H9 (cell line): ENCODE results near the gene CBR1. TPM values are rescaled to one million over a fixed set of nuclear protein-coding genes. Genes with fewer than 3 reads are reported as not detected.

Experiments used
- DNase-seq: peaks from one replicate; pipeline ENCODE4 v3.0.0-alpha.2; 2017
- H2AFZ ChIP-seq: one replicate; pipeline ENCODE4 v1.6.1; 2013; ENCODE audit warnings: mild to moderate bottlenecking, low read length, control low read depth, moderate library complexity
- H2AK5ac ChIP-seq: 2 replicates; pipeline ENCODE4 v1.6.1; 2013; ENCODE audit warnings: low read length, control low read depth, mixed read lengths; ENCODE audit not compliant: insufficient read length
- H2BK120ac ChIP-seq: one replicate; pipeline ENCODE4 v1.6.1; 2013; ENCODE audit warnings: low read depth, mild to moderate bottlenecking, low read length, control low read depth, inconsistent platforms; ENCODE audit not compliant: poor library complexity, severe bottlenecking
- H2BK12ac ChIP-seq: 2 replicates; pipeline ENCODE4 v1.6.1; 2013; ENCODE audit warnings: low read length, control low read depth, mixed read lengths, low read depth; ENCODE audit not compliant: insufficient read length
- H2BK15ac ChIP-seq: 2 replicates; pipeline ENCODE4 v1.6.1; 2013; ENCODE audit warnings: low read depth, low read length, control low read depth
- H2BK20ac ChIP-seq: one replicate; pipeline ENCODE4 v1.6.1; 2013; ENCODE audit warnings: low read depth, mild to moderate bottlenecking, low read length, control low read depth, inconsistent platforms; ENCODE audit not compliant: poor library complexity, severe bottlenecking
- H2BK5ac ChIP-seq: 2 replicates; pipeline ENCODE4 v1.6.1; 2013; ENCODE audit warnings: low read length, control low read depth, mixed read lengths; ENCODE audit not compliant: insufficient read length
- H3K14ac ChIP-seq: 2 replicates; pipeline ENCODE4 v1.6.1; 2013; ENCODE audit warnings: low read length, control low read depth; ENCODE audit not compliant: insufficient read depth
- H3K18ac ChIP-seq: 2 replicates; pipeline ENCODE4 v1.6.1; 2013; ENCODE audit warnings: low read depth, mild to moderate bottlenecking, mixed read lengths, low read length, control low read depth; ENCODE audit not compliant: insufficient read length
- H3K23ac ChIP-seq: 2 replicates; pipeline ENCODE4 v1.6.1; 2013; ENCODE audit warnings: low read length, control low read depth, mixed read lengths, low read depth; ENCODE audit not compliant: insufficient read length
- H3K23me2 ChIP-seq: 2 replicates; pipeline ENCODE4 v1.6.1; 2013; ENCODE audit warnings: low read depth, mild to moderate bottlenecking, mixed read lengths, low read length, control low read depth; ENCODE audit not compliant: insufficient read length, poor library complexity, severe bottlenecking
- H3K27ac ChIP-seq: 2 replicates; pipeline ENCODE4 v1.5.1; 2013; ENCODE audit warnings: low read length, control low read depth, mixed read lengths, low read depth; ENCODE audit not compliant: insufficient read length
- H3K27me3 ChIP-seq: 2 replicates; pipeline ENCODE4 v1.6.1; 2013; ENCODE audit warnings: low read length, control low read depth, inconsistent platforms; ENCODE audit not compliant: insufficient read depth
- H3K4ac ChIP-seq: 2 replicates; pipeline ENCODE4 v1.6.1; 2013; ENCODE audit warnings: low read depth, mild to moderate bottlenecking, control low read depth, inconsistent platforms, low read length, moderate library complexity
- H3K4me1 ChIP-seq: 2 replicates; pipeline ENCODE4 v1.6.1; 2013; ENCODE audit warnings: low read length, control low read depth, inconsistent platforms; ENCODE audit not compliant: insufficient read depth
- H3K4me2 ChIP-seq: 2 replicates; pipeline ENCODE4 v1.6.1; 2013; ENCODE audit warnings: low read length, control low read depth, mixed read lengths; ENCODE audit not compliant: insufficient read length, insufficient read depth
- H3K56ac ChIP-seq: 2 replicates; pipeline ENCODE4 v1.6.1; 2013; ENCODE audit warnings: low read depth, mild to moderate bottlenecking, mixed read lengths, low read length, control low read depth; ENCODE audit not compliant: insufficient read length
- H3K79me1 ChIP-seq: 2 replicates; pipeline ENCODE4 v1.6.1; 2013; ENCODE audit warnings: low read depth, mild to moderate bottlenecking, moderate library complexity, low read length, control low read depth, inconsistent platforms; ENCODE audit not compliant: insufficient read depth, poor library complexity, severe bottlenecking
- H3K79me2 ChIP-seq: 2 replicates; pipeline ENCODE4 v1.6.1; 2013; ENCODE audit warnings: low read length, control low read depth, inconsistent platforms; ENCODE audit not compliant: insufficient read depth
- H3K9ac ChIP-seq: 2 replicates; pipeline ENCODE4 v1.6.1; 2013; ENCODE audit warnings: low read length, control low read depth, mixed read lengths; ENCODE audit not compliant: insufficient read length; ENCODE audit errors: extremely low read depth
- H3K9me3 ChIP-seq: one replicate; pipeline ENCODE4 v1.6.1; 2013; ENCODE audit warnings: low read depth, low read length, inconsistent platforms; ENCODE audit not compliant: control insufficient read depth
- H3T11ph ChIP-seq: one replicate; pipeline ENCODE4 v1.6.1; 2013; ENCODE audit warnings: mild to moderate bottlenecking, low read length, control low read depth, inconsistent platforms
- H4K20me1 ChIP-seq: one replicate; pipeline ENCODE4 v1.6.1; 2013; ENCODE audit not compliant: control insufficient read depth, insufficient read length, insufficient read depth
- H4K5ac ChIP-seq: 2 replicates; pipeline ENCODE4 v1.6.1; 2013; ENCODE audit warnings: low read depth, mild to moderate bottlenecking, mixed read lengths, low read length, control low read depth; ENCODE audit not compliant: insufficient read length
- H4K8ac ChIP-seq: replicated peaks from 2 replicates; pipeline ENCODE4 v1.6.1; 2013; ENCODE audit warnings: low read length, control low read depth, mixed read lengths, low read depth; ENCODE audit not compliant: insufficient read length
- H4K91ac ChIP-seq: 2 replicates; pipeline ENCODE4 v1.6.1; 2013; ENCODE audit warnings: low read depth, mild to moderate bottlenecking, moderate library complexity, mixed read lengths, low read length, control low read depth; ENCODE audit not compliant: insufficient read length
- H3K27ac Mint-ChIP-seq, 3 experiments: 2 replicates in 2 of 3; 3 replicates in 1 of 3; pipeline ENCODE4 v1.8.0; 2020 to 2021; ENCODE audit warnings: mixed read lengths in 3 of 3, mild to moderate bottlenecking in 1 of 3, moderate library complexity in 1 of 3
- H3K27me3 Mint-ChIP-seq: 2 replicates; pipeline ENCODE4 v1.8.0; 2021; ENCODE audit warnings: low read depth, mild to moderate bottlenecking, moderate library complexity, mixed read lengths
- H3K36me3 Mint-ChIP-seq, 3 experiments: 2 replicates in 2 of 3; 3 replicates in 1 of 3; pipeline ENCODE4 v1.8.0; 2020 to 2021; ENCODE audit warnings: low read depth in 3 of 3, mixed read lengths in 3 of 3; ENCODE audit not compliant: insufficient read depth in 1 of 3
- H3K4me1 Mint-ChIP-seq, 2 experiments: 2 replicates each; pipeline ENCODE4 v1.8.0; 2020; ENCODE audit warnings: mixed read lengths in 2 of 2
- H3K4me3 Mint-ChIP-seq, 2 experiments: 2 replicates in 1 of 2; 3 replicates in 1 of 2; pipeline ENCODE4 v1.8.0; 2020 to 2021; ENCODE audit warnings: mild to moderate bottlenecking in 2 of 2, mixed read lengths in 2 of 2, moderate library complexity in 1 of 2
- H3K9me3 Mint-ChIP-seq, 2 experiments: 2 replicates in 1 of 2; 3 replicates in 1 of 2; pipeline ENCODE4 v1.8.0; 2020; ENCODE audit warnings: mild to moderate bottlenecking in 2 of 2, mixed read lengths in 2 of 2, moderate library complexity in 1 of 2
- WGBS: extraction: QIAGEN DNeasy Blood & Tissue Kit; methylation state at CpG from one replicate; pipeline ENCODE4 v1.1.7; 2013; ENCODE audit warnings: missing lambda C conversion rate, low lambda C conversion rate, mixed read lengths; ENCODE audit not compliant: insufficient read length; ENCODE audit errors: extremely low coverage; 5-methylcytosine and 5-hydroxymethylcytosine counted together
- total RNA-seq: library from RNA; stranded (reverse); gene quantifications from 2 replicates; pipeline ENCODE4 v1.2.1, GENCODE V29; 2021
- TF ChIP-seq, protein P1 (sequence below): fragments of 200-600 bp; sonication (generic); conservative IDR thresholded peaks from 3 replicates; pipeline ENCODE4 v1.8.0; 2021; ENCODE audit warnings: antibody characterized with exemption, mild to moderate bottlenecking

Gene CBR1
- total RNA-seq, 1 experiment from 2014 or later = 5.7 TPM

- Histone ChIP-seq H2BK12ac (no peak overlapping the region), H3K4me1 (0 out of 2 replicates have a peak, but pooled peaks cover 3% of the 10 kb centered on the region), H4K91ac (no peak overlapping the region), H3K79me2 (peaks cover 4% of the 10 kb centered on the region; the same call in 1 of the 2 replicates), H3K9me3 (no peaks in the 10 kb centered on the region), H3K27ac (peak overlapping the region; percentile 73), H3K18ac (peak overlapping the region; percentile 52), H2AK5ac (no peak overlapping the region), H3K27me3 (no peaks in the 10 kb centered on the region), H2BK15ac (no peak overlapping the region), H2BK20ac (no peak overlapping the region), H3K4ac (no peak overlapping the region), H2BK120ac (no peak overlapping the region), H3K14ac (peak overlapping the region; percentile 43; the same call in 1 of the 2 replicates), H4K20me1 (no peaks in the 10 kb centered on the region), H2AFZ (no peak overlapping the region), H3T11ph (no peak overlapping the region), H4K8ac (no peak overlapping the region), H3K4me2 (peak overlapping the region; percentile 84), H3K56ac (no peak overlapping the region), H2BK5ac (no peak overlapping the region), H4K5ac (no peak overlapping the region), H3K23me2 (peaks cover 7% of the 10 kb centered on the region), H3K79me1 (no peaks in the 10 kb centered on the region), H3K23ac (no peak overlapping the region), H3K9ac (peak overlapping the region; percentile 54)
- Mint-ChIP-seq H3K27ac (peak overlapping the region; percentile 87 to 97 (median 89); a peak in 5 of 7 replicates), H3K36me3 (peaks cover 36 to 41% (median 39%) of the 10 kb centered on the region in 3 experiments; a peak in 6 of 7 replicates), H3K27me3 (no peaks in the 10 kb centered on the region; the same call in 1 of the 2 replicates), H3K4me1 (peaks cover 20 to 25% of the 10 kb centered on the region in 2 experiments), H3K9me3 (no peaks in the 10 kb centered on the region; a peak in 1 of 5 replicates), H3K4me3 (peak overlapping the region; percentile 90 to 94)
- no peak for DNase-seq
- no CpG with 5 or more reads among the region's 34 CpGs for WGBS
- TF ChIP-seq, protein P1, sequence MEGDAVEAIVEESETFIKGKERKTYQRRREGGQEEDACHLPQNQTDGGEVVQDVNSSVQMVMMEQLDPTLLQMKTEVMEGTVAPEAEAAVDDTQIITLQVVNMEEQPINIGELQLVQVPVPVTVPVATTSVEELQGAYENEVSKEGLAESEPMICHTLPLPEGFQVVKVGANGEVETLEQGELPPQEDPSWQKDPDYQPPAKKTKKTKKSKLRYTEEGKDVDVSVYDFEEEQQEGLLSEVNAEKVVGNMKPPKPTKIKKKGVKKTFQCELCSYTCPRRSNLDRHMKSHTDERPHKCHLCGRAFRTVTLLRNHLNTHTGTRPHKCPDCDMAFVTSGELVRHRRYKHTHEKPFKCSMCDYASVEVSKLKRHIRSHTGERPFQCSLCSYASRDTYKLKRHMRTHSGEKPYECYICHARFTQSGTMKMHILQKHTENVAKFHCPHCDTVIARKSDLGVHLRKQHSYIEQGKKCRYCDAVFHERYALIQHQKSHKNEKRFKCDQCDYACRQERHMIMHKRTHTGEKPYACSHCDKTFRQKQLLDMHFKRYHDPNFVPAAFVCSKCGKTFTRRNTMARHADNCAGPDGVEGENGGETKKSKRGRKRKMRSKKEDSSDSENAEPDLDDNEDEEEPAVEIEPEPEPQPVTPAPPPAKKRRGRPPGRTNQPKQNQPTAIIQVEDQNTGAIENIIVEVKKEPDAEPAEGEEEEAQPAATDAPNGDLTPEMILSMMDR = no peak
These were observed 10.0 kb upstream of the CBR1 start for GRCh38 chr21:36059823-36060158.
